Stimulated activated CD8-positive, alpha-beta memory T cell treated with anti-CD3 and anti-CD28 coated beads, Interleukin-4, amount 100 ng/mL, for 24 hours (primary cell): ENCODE measurements around the gene GRIPAP1.

Experiments
- DNase-seq: peaks from one replicate; pipeline ENCODE4 v3.0.0-alpha.2; 2020; ENCODE audit warnings: low read depth

The GRIPAP1 gene

DNA sequence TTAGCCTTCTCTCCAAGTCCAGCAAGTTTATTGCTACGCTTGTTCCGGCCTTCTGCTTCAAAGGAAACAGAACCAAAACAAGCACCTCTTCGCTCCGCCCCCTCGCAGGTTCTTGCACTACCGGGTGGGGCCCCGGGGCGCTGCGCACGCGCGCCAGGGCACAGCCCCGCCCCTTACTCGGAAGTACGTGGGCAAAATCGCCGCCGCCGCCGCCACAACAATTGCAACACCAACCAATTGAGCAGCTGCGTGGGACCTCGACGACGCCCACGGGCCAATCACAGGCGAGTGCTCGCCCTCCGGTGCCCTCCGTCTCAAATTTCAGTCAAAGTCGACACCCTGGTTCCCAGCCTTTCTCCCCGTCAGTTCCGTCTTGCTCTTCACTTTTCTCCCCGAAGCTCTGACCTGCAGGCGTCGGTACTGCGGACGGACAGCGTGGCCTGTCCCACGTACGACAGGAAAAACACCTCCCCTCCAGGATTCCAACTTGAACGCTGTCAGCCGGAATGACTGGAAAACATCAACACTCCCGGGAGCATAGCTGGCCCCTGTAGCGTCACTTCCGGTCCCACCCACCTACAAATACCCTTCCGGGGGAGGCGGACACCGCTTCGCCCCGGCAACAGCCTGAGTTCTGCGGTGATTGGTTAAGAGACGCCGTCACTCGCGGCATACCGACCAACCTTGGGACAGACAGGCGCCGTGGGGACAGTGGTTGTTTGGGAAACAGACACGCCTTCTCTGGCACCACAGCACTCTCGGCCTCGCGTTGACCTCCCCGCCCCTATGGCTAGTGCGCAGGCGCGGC lies 44.0 kb downstream of the GRIPAP1 start:
- peak; percentile 83 for DNase-seq

DNA sequence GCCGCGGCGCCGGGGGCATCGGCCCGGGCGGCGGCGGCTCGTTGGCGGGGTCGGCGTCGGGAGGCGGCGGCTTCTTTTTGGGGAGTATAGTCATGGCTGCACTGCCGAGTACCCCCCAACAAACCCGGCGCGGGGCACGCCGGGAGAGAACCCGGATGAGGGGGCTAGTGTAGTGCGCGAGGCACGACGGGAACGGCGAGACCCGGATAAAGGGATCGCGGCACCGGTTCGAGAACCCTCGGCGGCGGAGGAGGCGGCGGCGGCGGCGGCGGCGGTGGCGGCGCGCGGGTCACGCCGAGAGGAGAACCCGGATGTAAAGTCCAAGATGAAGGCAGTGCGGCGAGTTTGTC lies 44.6 kb downstream of the GRIPAP1 start, which contains the start of gene OTUD5:
OTUD5 (minus strand) TSS at position 131 of the 350 bp plus-strand sequence; CDS start at position 94, 37 bp downstream.
- DNase-seq = peak; percentile 62

- peak; percentile 39 for DNase-seq
These were observed 45.2 kb downstream of the GRIPAP1 start for GRCh38 chrX:48956728-48957414.

- DNase-seq = no peak
These were observed 53.5 kb downstream of the GRIPAP1 start for GRCh38 chrX:48948589-48948988.

DNA sequence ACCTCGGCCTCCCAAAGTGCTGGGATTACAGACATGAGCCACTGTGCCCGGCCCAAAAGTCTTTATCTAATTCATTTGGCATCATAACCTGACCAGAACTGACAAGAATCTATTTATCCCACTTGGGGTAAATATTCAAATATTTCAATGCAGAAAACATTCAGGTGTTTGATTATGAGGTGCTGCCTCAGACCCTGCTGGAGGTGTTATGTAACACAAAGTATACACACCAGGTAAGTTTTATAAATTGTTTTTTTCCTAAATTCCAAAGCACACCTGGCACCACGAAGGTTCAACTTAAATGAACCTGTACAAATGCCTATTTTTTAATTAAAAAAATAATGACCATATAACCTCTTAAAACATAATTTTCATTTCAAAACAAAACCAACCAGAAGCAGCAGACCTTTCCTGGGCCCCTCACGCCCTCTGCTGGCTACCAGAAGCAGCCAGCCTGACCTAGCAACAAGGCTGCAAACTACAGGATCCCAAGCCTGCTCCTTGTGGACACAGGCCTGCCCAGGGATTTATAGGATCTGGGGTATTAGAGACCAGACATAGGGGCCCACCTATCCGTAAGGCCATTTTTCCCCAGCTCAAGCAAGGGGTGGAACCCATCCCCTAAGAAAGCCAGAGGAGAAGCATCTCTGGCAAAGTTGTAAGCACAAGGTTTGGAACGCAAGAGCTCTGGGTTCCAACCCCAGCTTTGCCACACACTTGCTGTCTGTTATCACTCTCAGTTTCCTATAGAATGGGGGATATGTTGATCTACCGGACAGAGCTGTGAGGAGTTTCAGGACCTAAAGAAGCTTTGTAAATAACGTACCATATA lies 56.3 kb downstream of the GRIPAP1 start:
- peak; percentile 33 for DNase-seq

DNA sequence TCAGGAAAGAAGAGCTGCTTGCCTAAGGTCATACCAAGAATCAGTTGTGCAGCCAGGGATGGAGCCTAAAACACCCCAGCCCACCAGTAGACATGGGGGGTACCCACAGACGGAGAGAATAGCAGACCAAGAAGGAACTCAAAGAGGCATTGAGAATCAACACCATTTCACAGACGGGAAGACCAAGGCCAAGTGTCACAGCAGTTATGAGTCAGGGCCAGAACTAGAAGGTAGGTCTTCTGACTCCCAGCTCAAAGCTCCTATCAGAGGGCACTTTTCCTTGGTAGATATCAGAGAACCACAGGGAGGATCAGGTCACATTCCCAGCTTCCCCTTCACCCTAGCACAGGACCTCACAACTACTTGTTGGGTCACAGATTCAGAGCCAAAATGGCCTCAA lies 59.2 kb downstream of the GRIPAP1 start:
- DNase-seq = no peak

DNA sequence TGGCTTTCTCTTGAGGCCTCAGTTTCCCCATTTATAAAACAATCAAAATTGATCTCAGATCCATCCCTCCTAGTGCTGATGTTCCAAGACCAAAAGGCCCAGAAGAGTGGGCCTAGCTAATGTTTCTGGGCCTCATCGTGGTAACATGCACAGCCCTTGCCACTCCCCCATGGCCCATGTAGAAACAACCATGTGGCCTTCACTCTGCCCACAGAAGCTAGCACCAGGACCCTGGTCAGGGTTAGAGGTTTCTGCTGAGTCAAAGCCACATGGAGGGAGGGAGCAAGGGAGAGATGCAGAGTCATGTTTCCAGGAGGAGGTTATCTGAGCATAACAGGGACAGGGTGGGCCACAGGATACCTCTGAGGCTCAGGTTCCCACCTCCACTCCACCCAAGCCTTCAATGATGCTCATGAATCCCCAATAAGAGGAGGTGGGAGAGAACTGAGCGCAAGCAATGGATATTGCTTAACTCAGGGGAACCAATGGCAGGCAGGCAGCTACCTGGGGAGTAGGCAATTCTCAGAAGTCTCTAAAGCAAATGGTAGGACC lies 61.6 kb downstream of the GRIPAP1 start:
- no peak for DNase-seq

GRCh38 chrX:48939524-48940228 lies 62.4 kb downstream of the GRIPAP1 start:
- no peak for DNase-seq

DNA sequence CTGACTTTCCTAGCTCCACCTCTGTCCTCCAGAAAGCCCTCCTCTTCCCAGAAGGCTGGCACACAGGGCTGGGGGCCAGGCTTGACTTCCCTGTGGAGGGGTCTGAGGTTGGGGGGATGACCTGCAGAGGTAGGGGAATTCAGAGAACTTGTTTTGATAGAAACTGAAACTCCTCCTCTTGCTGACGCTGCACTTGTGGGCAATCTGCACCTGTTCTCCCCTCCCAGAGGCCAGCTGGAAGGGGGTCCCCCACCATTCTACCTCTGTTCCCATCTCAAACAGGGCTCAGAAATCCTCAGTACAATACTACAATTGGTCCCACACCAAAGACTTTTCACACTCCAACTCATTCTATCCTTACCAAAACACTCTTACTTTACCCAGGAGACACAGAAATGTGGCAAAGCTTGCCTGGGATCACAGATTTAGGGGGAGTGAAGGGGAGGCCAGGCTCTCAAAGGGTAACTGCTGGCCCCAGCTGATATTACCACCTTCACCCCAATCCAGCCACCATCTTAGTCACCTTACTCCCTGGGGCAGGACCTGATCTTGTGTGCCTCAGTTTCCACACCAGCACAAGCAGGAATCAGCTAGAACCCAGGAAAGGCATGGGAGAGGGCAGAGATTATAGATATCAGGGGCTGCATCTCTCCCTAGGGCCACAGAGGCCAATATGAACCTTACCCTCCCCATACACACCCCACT lies 63.2 kb downstream of the GRIPAP1 start:
- DNase-seq = peak; percentile 58

DNA sequence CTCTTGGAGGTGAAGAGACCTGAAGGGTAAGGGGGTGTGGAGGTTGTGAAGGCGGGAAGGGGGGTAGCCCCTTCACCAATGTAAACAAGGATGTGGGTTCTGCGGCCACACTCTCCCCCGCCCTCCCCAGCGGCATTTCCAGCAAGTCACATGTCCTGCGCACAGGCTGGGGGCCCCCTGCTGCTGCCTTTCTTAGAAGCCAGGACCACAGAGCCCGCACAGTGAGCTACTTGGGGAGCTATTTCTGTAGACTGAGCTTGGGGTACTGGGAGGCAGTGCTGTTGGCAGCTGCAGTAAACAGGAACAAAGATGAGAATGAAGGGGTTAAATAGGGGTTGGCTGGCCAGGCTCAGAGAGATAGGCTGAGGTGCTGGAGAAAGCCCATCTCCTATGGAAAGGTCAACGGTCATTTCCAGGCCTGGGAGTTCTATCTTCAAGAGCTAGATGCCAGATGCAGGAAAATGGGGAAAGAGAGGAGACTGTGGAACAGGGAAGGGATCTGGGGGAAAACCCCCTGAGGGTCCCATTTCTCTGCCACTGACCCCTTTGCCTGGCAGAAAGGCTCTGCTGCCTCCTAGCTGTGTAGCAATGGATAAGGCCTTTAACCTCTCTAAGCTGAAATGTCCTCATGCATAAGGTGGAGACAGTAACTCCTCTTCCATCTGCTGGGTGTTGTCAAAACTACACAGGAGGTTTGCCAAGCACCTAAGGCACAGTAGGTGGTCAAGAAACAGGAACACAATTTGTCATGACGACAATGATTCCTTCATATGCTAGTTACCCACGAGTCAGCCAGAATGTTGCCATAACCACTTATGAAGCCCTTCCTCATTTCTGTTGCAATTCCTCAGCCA lies 64.8 kb downstream of the GRIPAP1 start:
- DNase-seq = peak; percentile 86

DNA sequence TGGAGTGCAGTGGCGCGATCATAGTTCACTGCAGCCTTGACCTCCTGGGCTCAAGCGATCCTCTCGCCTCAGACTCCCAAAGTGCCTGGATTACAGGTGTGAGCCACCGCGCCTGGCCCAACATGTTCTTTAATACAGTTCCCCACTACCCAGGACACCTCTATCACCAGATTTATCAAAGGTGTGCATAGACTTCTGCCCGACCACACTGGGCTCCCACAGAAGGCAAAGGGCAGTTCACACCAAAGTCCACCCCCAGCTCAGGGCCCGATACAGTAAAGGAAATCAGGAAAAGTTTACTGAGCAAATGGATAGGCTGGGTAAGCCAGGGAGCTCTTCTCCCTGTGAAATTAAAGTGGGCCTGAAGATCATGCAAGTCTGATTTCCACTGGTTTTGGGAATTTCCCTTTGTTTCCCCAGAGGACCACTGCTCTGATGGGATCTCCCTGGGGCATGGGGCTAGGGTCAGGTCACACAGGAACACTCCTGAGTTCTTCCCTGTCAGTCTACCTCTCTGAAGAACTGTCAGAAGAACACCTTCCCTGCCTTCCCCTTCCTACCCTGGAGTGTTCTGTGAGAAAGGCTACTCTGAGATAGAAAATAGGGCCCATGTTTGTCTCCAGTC lies 65.5 kb downstream of the GRIPAP1 start:
- DNase-seq = no peak

GRCh38 chrX:48935301-48935670 lies 66.8 kb downstream of the GRIPAP1 start:
- no peak for DNase-seq

GRCh38 chrX:48934581-48935300 lies 67.3 kb downstream of the GRIPAP1 start:
- no peak for DNase-seq

DNA sequence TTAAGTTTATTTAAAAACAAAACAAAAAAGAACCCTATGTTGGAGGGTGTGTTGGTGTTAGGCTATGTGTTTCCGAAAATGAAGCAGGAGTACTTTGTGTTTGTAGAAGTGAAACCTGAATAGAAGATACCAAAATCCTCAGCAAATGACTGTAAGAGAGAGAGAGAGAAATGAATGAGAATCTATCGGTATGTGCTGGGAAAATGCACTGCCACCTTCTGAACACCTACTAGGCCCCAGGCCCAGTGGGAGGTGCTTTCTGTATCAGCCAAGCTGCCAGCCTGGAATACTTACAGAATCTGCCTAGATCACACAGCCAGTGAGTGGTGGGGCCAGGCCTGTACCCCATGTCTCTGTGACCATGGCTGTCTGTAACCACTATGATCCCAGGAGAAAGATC lies 68.3 kb downstream of the GRIPAP1 start:
- DNase-seq = no peak

GRCh38 chrX:48927736-48928382 lies 74.2 kb downstream of the GRIPAP1 start:
- no peak for DNase-seq

DNA sequence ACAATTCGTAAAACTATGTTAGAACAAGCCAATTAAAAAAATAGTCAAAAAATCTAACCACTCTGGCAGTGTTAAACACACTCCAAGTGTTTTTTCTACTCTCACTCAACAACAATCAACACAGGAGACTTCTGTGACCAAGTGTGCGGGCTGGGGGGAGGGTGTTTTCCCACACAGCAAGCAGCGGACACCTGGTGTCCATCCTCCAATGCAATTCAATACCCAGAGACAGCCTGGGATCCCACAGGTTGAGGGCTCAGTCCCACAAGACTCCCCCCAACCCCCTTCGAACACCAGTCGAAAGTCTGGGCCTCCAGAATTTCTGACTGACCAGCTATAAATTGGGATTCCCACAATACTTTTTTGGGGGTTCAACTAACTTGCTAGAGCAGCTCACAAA lies 74.9 kb downstream of the GRIPAP1 start:
- DNase-seq = no peak

DNA sequence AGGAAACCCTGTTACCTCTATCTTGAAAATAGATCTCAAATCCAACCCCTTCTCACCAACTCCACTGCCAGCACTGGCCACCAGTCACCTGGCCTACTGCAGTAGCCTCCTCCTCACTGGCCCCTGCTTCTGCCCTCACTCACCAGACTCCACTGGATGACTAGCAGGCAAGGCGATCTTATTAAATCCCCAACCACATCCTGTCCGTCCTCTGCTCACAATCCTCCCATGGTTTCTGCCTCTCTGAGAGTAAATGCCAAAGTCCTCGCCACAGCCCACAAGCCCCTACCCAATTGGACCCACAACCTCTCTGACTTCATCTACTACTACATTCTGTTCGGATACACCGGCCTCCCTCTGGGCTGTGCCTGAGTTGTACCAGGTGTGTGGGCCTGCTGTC lies 77.8 kb downstream of the GRIPAP1 start:
- DNase-seq = no peak

DNA sequence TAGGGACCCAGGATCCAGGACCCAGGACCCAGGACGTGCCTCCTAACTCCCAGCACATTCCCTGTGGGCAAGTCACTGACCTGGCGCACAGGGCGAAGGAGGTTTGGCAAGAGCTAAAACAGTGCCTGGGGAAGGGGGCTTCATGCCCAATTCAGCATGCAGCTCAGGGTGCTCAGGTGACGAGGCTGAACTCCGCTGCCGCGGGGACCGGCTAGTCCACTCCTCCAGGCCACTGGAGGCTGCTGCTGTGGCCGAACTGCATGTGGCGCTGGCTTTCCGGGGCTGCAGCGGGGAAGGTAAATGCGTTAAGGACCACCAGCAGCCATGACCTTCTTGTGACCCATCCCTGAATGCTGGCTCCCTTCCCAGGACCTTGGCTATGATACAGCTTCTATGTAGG lies 78.3 kb downstream of the GRIPAP1 start:
- no peak for DNase-seq
